Fibroblast of the aortic adventitia (primary cell): ENCODE measurements around the gene PSMD2. TPM values are rescaled to one million over a fixed set of nuclear protein-coding genes. Genes with fewer than 3 reads are reported as not detected.

Source experiments
- DNase-seq: peaks from one replicate; pipeline ENCODE4 v3.0.0-alpha.2; 2010; ENCODE audit warnings: low read depth
- H3K4me3 ChIP-seq: 2 replicates; pipeline ENCODE4 v1.5.1; 2011; ENCODE audit warnings: low read depth, mild to moderate bottlenecking, control low read depth, low read length, moderate library complexity
- CTCF ChIP-seq: IDR thresholded peaks from 2 replicates; pipeline ENCODE4 v1.5.1; 2011; ENCODE audit warnings: mild to moderate bottlenecking, low read length, control low read depth, inconsistent platforms; ENCODE audit not compliant: insufficient read depth
- total RNA-seq: library from RNA; depleted of rRNA; stranded (reverse); fragments of >200 nt; gene quantifications from 2 replicates; pipeline ENCODE4 v1.2.3, GENCODE V29; 2012; ENCODE audit warnings: low replicate concordance

The PSMD2 gene
- total RNA-seq, 1 donor = 333 TPM

DNA sequence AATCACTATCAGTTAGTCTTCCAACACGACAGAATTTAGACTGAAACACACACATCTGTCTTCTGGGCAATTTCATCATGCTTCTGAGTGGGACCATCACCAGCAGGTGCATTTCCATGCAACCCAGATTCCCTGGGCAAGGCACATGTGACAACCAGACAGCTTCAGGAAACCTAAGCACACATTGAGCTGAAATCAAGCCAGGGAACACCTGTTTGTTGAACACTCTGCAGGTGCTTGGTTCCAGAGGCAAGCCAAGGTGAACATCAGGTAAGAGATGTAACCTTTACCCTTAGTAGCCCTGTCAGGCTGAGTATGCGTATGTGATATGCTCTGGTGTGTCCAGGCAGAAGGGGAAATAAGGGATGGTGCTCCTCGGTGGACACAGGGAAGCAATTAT, 3.3 kb upstream of the PSMD2 start:
- DNase-seq = no peak
- no peak overlapping the region for H3K4me3 ChIP-seq
- no peak for TF ChIP-seq CTCF

- DNase-seq = no peak
- no peak overlapping the region for H3K4me3 ChIP-seq
- TF ChIP-seq CTCF = no peak
Measured at GRCh38 chr3:184296616-184297015, 2.4 kb upstream of the PSMD2 start.

GRCh38 chr3:184299488-184300377, 692 bp downstream of the PSMD2 start:
- peak overlapping the region; percentile 95 for H3K4me3 ChIP-seq
- TF ChIP-seq CTCF = no peak
- DNase-seq = peak; percentile 41

DNA sequence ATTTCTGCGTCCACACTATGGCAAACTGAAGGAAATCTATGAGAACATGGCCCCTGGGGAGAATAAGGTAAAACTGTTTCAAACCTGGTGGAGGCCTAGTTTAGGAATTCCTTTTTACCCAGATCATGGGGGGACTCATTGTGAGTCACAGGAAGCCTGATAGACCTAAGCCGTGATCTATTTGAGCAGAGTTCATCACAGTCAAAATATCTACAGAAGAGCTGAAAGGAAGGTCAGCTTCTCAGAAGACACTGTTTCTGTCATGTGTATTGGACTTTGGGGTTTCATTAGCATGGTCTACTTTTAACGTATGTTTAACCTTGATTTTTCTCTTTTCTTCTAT, 1.3 kb downstream of the PSMD2 start:
- no peak for DNase-seq
- H3K4me3 ChIP-seq = peak overlapping the region; percentile 95
- TF ChIP-seq CTCF = no peak

- TF ChIP-seq CTCF = peak; percentile 39
- no peak for DNase-seq
- H3K4me3 ChIP-seq = no peak overlapping the region
Measured at GRCh38 chr3:184305577-184305976, 6.5 kb downstream of the PSMD2 start.

DNA sequence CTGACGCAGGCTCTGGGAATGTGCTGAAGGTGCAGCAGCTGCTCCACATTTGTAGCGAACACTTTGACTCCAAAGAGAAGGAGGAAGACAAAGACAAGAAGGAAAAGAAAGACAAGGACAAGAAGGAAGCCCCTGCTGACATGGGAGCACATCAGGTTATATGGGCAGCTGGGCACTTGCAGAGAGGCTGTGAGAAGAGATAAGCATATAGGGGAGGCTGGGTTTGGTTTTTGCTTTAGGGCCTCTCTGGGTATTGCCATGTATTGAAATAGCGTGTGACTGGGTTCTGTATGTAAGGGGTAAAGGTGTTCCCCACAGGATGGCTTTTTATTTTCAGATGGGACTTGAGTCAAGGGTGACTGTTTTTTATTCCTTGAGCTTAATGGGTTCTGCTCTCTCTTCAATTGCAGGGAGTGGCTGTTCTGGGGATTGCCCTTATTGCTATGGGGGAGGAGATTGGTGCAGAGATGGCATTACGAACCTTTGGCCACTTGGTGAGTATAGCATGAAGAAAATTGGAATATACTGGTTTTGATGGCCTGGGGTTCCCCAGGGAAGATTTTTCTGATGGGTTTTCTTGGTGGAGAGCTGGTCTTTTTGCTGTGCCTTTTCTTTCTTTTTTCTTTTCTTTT, 7.4 kb downstream of the PSMD2 start:
- no peak for DNase-seq
- H3K4me3 ChIP-seq = no peak overlapping the region
- no peak for TF ChIP-seq CTCF
